Measurements from ENCODE around the gene LGALS12. TPM values are rescaled to one million over a fixed set of nuclear protein-coding genes. Genes with fewer than 3 reads are reported as not detected.

LGALS12 gene
- total and polyA plus RNA-seq, 9 donors: 0.14 to 0.40 (median 0.25) TPM

DNA sequence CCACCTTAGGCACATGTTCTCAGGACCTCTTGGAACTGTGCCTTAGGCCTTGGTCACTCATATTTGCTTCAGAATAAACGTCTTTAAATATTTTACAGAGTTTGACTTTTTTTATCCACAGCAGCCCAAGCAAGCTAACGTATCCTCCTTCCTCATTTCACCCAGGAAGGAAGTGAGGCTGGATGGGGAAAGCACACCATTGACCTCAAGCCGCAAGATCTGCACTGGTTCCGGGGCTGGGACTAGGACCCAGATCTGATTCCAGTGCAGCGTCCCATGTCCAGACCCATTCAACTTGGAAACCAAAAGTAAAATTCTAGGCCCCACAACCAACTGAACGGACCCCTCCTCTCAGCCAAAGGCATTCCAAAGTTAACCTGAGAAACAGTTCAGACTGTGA lies 2.4 kb upstream of the LGALS12 start:
- no CpG with 5 or more reads among the region's 6 CpGs for WGBS (ENCODE audit: insufficient coverage)
- Histone ChIP-seq H3K4me3 (ENCODE audit: low read length) (no peak overlapping the region), H3K9me3 (replicated peaks; ENCODE audit: control insufficient read depth, low read depth, low read length) (peaks cover 6% of the 10 kb centered on the region), H3K36me3 (ENCODE audit: control insufficient read depth, insufficient read depth, low read length) (no peaks in the 10 kb centered on the region), H3K27me3 (ENCODE audit: control insufficient read depth, insufficient read depth, low read length) (no peaks in the 10 kb centered on the region), H3K27ac (ENCODE audit: low read length) (no peak overlapping the region), H3K4me1 (ENCODE audit: control insufficient read depth, insufficient read depth, low read length) (peaks cover 15% of the 10 kb centered on the region)
- peak; percentile 44 for DNase-seq

DNA sequence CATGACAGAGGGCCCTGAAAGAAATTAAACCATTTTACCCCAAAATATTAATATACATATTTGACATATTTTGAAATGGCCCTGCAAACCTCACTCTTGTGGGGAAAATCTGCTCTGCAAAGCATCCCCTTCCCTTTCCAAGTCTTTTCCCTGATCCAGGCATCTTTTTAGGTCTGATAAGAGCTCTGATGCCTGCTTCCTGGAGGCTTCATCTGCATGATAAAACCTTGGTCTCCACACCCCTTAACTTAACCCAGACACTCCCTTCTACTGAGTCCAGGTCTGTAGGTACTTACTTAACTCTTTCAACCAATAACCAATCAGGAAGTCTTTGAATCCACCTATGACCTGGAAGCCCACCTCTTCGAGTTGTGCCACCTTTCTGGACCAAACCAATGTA lies 1.8 kb upstream of the LGALS12 start:
- H3K9me3 ChIP-seq (replicated peaks; ENCODE audit: control insufficient read depth, low read depth, low read length): peaks cover 6% of the 10 kb centered on the region
- DNase-seq: no peak
- WGBS (ENCODE audit: insufficient coverage): 73% methylated on average over 1 of the region's 1 CpG
- H3K36me3 ChIP-seq (ENCODE audit: control insufficient read depth, insufficient read depth, low read length): no peaks in the 10 kb centered on the region
- no peak overlapping the region for H3K4me3 ChIP-seq (ENCODE audit: low read length)
- peaks cover 15% of the 10 kb centered on the region for H3K4me1 ChIP-seq (ENCODE audit: control insufficient read depth, insufficient read depth, low read length)
- no peak overlapping the region for H3K27ac ChIP-seq (ENCODE audit: low read length)
- H3K27me3 ChIP-seq (ENCODE audit: control insufficient read depth, insufficient read depth, low read length): no peaks in the 10 kb centered on the region

DNA sequence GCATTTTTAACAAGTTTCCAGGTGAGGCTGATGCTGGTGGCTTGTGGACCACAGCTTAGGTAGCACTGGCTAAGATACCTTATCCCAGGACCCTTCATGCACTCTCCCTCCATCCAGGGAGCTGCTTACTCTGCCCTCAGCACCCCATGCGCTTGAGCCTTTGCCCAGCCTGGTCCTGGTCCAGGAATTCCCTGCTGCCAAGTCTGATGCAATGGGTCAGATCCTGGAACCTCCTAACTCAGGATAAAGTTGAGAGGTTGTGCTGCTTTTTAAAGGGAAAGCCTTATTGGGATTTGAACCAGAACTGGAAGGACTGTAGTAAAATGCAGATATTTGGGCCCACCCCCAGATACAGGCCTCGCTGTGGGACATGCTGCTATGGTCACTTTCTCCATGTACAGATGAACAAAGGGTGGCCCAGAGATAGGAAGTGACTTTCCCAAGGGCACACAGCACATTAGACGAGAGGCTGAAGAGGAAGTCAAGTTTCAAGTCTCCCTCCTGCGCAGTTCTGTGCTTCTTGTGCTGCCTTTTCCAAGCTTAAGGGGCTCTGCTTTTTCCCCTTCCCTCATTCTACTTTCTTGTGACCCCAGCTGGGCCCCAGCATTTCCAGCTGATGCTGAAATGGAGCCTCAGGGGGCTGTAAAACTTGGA lies 824 bp upstream of the LGALS12 start:
- H3K27ac ChIP-seq (ENCODE audit: low read length): no peak overlapping the region
- peaks cover 5% of the 10 kb centered on the region for H3K9me3 ChIP-seq (replicated peaks; ENCODE audit: control insufficient read depth, low read depth, low read length)
- no peaks in the 10 kb centered on the region for H3K27me3 ChIP-seq (ENCODE audit: control insufficient read depth, insufficient read depth, low read length)
- H3K36me3 ChIP-seq (ENCODE audit: control insufficient read depth, insufficient read depth, low read length): no peaks in the 10 kb centered on the region
- 46% methylated on average over 4 of the region's 4 CpGs for WGBS (ENCODE audit: insufficient coverage)
- DNase-seq: no peak
- no peak overlapping the region for H3K4me3 ChIP-seq (ENCODE audit: low read length)
- H3K4me1 ChIP-seq (ENCODE audit: control insufficient read depth, insufficient read depth, low read length): peaks cover 20% of the 10 kb centered on the region

DNA sequence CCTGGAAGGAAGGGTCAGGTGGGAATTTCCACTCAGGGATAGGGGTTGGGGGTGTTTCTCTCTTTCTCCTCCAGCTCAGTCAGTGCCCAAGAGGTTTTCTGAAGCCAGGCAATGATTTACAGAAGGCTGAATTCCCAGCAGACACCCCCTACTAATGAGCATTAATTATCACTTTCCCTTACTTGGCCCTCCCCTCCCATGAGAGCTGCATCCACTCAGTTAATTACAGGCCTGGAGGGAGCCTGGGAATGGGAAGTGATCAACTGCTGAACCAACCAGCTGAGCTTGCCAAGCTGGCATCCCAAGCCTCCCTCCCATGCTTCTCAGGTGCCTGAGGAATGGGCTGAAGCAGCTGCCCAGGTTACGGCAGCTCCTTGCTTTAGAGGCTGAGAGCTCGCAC lies 992 bp downstream of the LGALS12 start:
- Histone ChIP-seq H3K36me3 (ENCODE audit: control insufficient read depth, insufficient read depth, low read length) (no peaks in the 10 kb centered on the region), H3K27me3 (ENCODE audit: control insufficient read depth, insufficient read depth, low read length) (no peaks in the 10 kb centered on the region), H3K27ac (ENCODE audit: low read length) (no peak overlapping the region), H3K4me1 (ENCODE audit: control insufficient read depth, insufficient read depth, low read length) (peaks cover 36% of the 10 kb centered on the region), H3K4me3 (ENCODE audit: low read length) (no peak overlapping the region), H3K9me3 (replicated peaks; ENCODE audit: control insufficient read depth, low read depth, low read length) (no peaks in the 10 kb centered on the region)
- no peak for DNase-seq
- WGBS (ENCODE audit: insufficient coverage): no CpG with 5 or more reads among the region's 2 CpGs

DNA sequence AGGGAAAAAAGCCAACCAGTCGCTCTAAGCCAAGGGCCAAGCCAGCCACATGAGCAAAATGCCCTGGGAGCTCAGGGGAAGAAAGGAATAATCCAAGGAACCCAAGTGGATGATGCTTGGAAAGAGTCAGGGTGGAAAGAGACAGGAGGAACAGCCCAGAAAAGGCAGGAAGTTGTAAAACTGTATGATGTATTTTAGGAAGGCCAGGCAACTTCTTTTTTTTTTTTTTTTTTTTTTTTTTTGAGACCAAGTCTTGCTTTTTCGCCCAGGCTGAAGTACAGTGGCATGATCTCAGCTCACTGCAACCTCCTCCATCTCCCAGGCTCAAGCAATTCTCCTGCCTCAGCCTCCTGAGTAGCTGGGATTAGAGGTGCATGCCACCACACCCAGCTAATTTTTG lies 1.6 kb downstream of the LGALS12 start:
- H3K4me3 ChIP-seq (ENCODE audit: low read length): no peak overlapping the region
- H3K27me3 ChIP-seq (ENCODE audit: control insufficient read depth, insufficient read depth, low read length): no peaks in the 10 kb centered on the region
- H3K4me1 ChIP-seq (ENCODE audit: control insufficient read depth, insufficient read depth, low read length): peaks cover 36% of the 10 kb centered on the region
- H3K27ac ChIP-seq (ENCODE audit: low read length): no peak overlapping the region
- no peaks in the 10 kb centered on the region for H3K9me3 ChIP-seq (replicated peaks; ENCODE audit: control insufficient read depth, low read depth, low read length)
- DNase-seq: peak; percentile 22
- 75% methylated on average over 1 of the region's 2 CpGs for WGBS (ENCODE audit: insufficient coverage)
- no peaks in the 10 kb centered on the region for H3K36me3 ChIP-seq (ENCODE audit: control insufficient read depth, insufficient read depth, low read length)

DNA sequence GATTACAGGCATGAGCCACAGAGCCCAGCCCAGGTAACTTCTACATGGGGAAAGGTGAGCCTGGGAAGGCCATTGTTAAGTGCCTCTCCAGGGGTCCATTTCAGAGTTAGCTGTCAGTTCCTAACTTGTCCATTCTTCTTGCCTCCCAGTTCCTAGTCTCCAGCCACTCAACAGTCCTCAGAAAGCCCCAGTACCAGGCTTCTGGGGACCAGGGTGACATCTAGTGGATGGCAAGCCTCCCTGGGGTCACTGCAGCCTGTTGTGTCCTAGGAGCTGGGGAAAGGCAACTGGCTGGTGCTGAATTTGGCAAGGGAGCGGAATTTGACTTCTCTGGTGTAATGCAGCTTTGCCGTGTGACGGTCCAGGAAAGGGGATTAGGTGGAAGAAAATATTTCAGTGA lies 2.1 kb downstream of the LGALS12 start:
- 100% methylated on average over 1 of the region's 3 CpGs for WGBS (ENCODE audit: insufficient coverage)
- Histone ChIP-seq H3K4me1 (ENCODE audit: control insufficient read depth, insufficient read depth, low read length) (peaks cover 36% of the 10 kb centered on the region), H3K36me3 (ENCODE audit: control insufficient read depth, insufficient read depth, low read length) (no peaks in the 10 kb centered on the region), H3K27ac (ENCODE audit: low read length) (no peak overlapping the region), H3K4me3 (ENCODE audit: low read length) (no peak overlapping the region), H3K9me3 (replicated peaks; ENCODE audit: control insufficient read depth, low read depth, low read length) (no peaks in the 10 kb centered on the region), H3K27me3 (ENCODE audit: control insufficient read depth, insufficient read depth, low read length) (no peaks in the 10 kb centered on the region)
- peak; percentile 52 for DNase-seq

DNA sequence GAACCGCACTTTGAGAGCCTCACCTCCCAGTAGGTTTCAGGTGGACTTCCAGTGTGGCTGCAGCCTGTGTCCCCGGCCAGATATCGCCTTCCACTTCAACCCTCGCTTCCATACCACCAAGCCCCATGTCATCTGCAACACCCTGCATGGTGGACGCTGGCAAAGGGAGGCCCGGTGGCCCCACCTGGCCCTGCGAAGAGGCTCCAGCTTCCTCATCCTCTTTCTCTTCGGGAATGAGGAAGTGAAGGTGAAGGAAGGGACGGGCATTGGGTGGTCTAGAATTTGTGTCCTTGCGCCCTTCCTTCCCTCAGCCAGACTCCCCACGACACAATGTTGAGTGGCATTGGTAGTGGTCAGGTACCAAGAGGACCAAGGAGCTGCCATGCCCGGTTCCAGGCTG lies 2.9 kb downstream of the LGALS12 start:
- no peak for DNase-seq
- Histone ChIP-seq H3K27ac (ENCODE audit: low read length) (no peak overlapping the region), H3K36me3 (ENCODE audit: control insufficient read depth, insufficient read depth, low read length) (no peaks in the 10 kb centered on the region), H3K27me3 (ENCODE audit: control insufficient read depth, insufficient read depth, low read length) (no peaks in the 10 kb centered on the region), H3K4me1 (ENCODE audit: control insufficient read depth, insufficient read depth, low read length) (peaks cover 36% of the 10 kb centered on the region), H3K4me3 (ENCODE audit: low read length) (no peak overlapping the region), H3K9me3 (replicated peaks; ENCODE audit: control insufficient read depth, low read depth, low read length) (no peaks in the 10 kb centered on the region)
- 94% methylated on average over 6 of the region's 12 CpGs for WGBS (ENCODE audit: insufficient coverage)

DNA sequence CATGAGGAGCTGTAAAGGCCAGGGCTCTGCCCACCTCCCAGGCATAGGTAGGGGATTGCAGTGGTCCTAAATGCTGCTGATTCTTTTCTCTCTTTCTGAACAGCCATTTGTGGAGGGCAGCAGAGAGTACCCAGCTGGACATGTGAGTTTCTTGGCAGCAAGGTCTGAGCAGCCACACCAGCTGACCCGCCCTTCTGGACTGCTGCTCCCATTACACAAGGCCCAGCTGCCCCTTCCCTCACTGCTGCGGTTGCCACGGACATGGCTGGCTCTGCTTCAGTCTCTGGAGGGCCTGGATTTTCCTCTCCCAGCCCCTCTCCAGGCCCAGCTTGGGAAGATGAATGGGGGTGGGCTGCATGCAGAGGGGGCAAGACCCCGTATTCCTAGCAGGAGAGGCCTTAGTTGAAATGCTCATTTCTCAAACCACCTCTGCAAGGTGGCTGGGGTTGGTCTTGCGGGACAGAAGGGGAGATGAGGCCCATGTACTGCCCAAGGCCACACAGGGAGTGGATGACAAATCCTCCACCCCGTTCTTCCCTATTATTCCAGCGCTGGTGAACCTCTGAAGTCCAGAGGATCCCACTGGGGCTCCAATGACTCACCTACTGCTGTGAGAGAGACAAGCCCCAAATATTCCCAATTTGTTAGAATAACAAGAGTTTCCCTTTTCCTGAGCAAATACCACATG lies 4.6 kb downstream of the LGALS12 start:
- no peaks in the 10 kb centered on the region for H3K36me3 ChIP-seq (ENCODE audit: control insufficient read depth, insufficient read depth, low read length)
- peak overlapping the region; percentile 79 for H3K27ac ChIP-seq (ENCODE audit: low read length)

DNA sequence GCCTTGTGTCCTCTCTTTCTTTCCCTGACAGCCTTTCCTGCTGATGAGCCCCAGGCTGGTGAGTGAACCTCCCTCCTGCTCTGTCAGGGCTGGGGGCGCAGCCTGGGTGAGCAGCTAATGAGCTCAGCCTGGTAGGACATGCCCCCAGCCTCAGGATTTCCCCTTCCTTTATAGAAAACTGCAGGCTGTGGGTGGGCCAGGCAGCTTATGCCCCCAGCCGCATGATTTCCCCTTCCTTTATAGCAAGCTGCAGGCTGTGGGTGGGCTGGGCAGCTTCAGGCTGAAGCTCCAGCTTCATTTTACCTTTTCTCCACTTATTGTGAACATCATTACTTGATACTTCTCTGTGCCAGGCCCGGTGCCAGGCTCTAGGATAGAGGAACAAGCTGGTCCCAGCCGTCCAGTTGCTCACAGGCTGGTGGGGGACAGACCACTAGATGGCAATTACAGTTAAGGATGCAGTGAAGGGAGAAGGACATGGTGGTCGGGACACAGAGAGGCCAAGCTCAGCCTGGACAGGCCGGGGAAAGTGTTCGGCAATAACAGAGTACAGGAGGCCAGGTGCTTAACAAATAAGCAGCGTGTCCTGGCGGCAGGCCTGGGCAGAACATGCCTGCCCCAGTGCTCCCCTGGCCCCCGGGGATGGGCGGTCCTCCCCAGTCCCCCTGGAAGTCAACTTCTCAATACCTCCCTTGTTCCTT lies 5.3 kb downstream of the LGALS12 start:
- peak overlapping the region; percentile 79 for H3K27ac ChIP-seq (ENCODE audit: low read length)
- peak; percentile 7 for DNase-seq
- no peaks in the 10 kb centered on the region for H3K36me3 ChIP-seq (ENCODE audit: control insufficient read depth, insufficient read depth, low read length)
- peaks cover 24% of the 10 kb centered on the region for H3K4me1 ChIP-seq (ENCODE audit: control insufficient read depth, insufficient read depth, low read length)
- no peaks in the 10 kb centered on the region for H3K9me3 ChIP-seq (replicated peaks; ENCODE audit: control insufficient read depth, low read depth, low read length)
- no peak overlapping the region for H3K4me3 ChIP-seq (ENCODE audit: low read length)
- no peaks in the 10 kb centered on the region for H3K27me3 ChIP-seq (ENCODE audit: control insufficient read depth, insufficient read depth, low read length)
- WGBS (ENCODE audit: insufficient coverage): 63% methylated on average over 7 of the region's 11 CpGs

More for the DNA sequence above, 4.6 kb downstream of the LGALS12 start:
- WGBS (ENCODE audit: insufficient coverage): 41% methylated on average over 4 of the region's 7 CpGs
- Histone ChIP-seq H3K4me1 (ENCODE audit: control insufficient read depth, insufficient read depth, low read length) (peaks cover 27% of the 10 kb centered on the region), H3K27me3 (ENCODE audit: control insufficient read depth, insufficient read depth, low read length) (no peaks in the 10 kb centered on the region), H3K4me3 (ENCODE audit: low read length) (no peak overlapping the region), H3K9me3 (replicated peaks; ENCODE audit: control insufficient read depth, low read depth, low read length) (no peaks in the 10 kb centered on the region)
- peak; percentile 77 for DNase-seq

DNA sequence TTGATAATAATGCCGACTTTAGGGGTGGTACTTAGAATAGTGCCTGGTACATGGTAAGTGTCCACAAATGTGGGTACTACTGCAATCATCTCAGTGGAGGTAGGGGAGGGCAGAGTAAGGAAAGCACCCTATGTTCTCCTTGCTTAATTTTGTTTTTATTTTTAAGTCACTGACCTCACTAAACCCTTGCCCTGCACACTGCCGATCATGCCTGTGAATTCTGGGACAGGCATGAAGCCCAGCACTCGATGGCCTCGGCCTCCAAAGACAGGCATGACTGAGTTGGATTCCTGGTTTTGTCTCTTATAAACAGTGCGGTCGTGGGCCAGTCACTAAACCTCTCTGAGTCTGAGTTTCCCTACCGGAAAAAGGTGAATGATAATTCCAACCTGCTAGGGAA lies 6.9 kb downstream of the LGALS12 start:
- DNase-seq: no peak
- Histone ChIP-seq H3K4me3 (ENCODE audit: low read length) (no peak overlapping the region), H3K9me3 (replicated peaks; ENCODE audit: control insufficient read depth, low read depth, low read length) (no peaks in the 10 kb centered on the region), H3K27ac (ENCODE audit: low read length) (no peak overlapping the region), H3K27me3 (ENCODE audit: control insufficient read depth, insufficient read depth, low read length) (no peaks in the 10 kb centered on the region), H3K36me3 (ENCODE audit: control insufficient read depth, insufficient read depth, low read length) (no peaks in the 10 kb centered on the region), H3K4me1 (ENCODE audit: control insufficient read depth, insufficient read depth, low read length) (peaks cover 20% of the 10 kb centered on the region)
- 88% methylated on average over 5 of the region's 7 CpGs for WGBS (ENCODE audit: insufficient coverage)
